ENCODE results near the gene HHEX.

The HHEX gene

GRCh38 chr10:92693534-92693893 lies 3.8 kb downstream of the HHEX start:
- no peak for DNase-seq

- DNase-seq, result no peak
Observed at GRCh38 chr10:92695679-92696605, 6.2 kb downstream of the HHEX start.

- no peak for DNase-seq
Observed at GRCh38 chr10:92696606-92697383, 7.0 kb downstream of the HHEX start.

GRCh38 chr10:92697663-92698511 lies 8.1 kb downstream of the HHEX start:
- no peak for DNase-seq

- DNase-seq, result no peak
Observed at GRCh38 chr10:92699193-92699517, 9.4 kb downstream of the HHEX start.

GRCh38 chr10:92699518-92700381 lies 10.0 kb downstream of the HHEX start:
- DNase-seq, result peak; percentile 61

- DNase-seq, result no peak
Observed at GRCh38 chr10:92702301-92702916, 12.7 kb downstream of the HHEX start.

- DNase-seq, result no peak
Observed at GRCh38 chr10:92712016-92712889, 22.5 kb downstream of the HHEX start.

- DNase-seq, result no peak
Observed at GRCh38 chr10:92714152-92714845, 24.5 kb downstream of the HHEX start.

- no peak for DNase-seq
Observed at GRCh38 chr10:92714872-92715271, 25.1 kb downstream of the HHEX start.

- no peak for DNase-seq
Observed at GRCh38 chr10:92719991-92720830, 30.5 kb downstream of the HHEX start.

- no peak for DNase-seq
Observed at GRCh38 chr10:92720831-92721165, 31.0 kb downstream of the HHEX start.

- DNase-seq, result no peak
Observed at GRCh38 chr10:92722349-92722748, 32.6 kb downstream of the HHEX start.

GRCh38 chr10:92727141-92727540 lies 37.4 kb downstream of the HHEX start:
- no peak for DNase-seq

- DNase-seq, result no peak
Observed at GRCh38 chr10:92727550-92727949, 37.8 kb downstream of the HHEX start.

GRCh38 chr10:92729886-92730285 lies 40.1 kb downstream of the HHEX start:
- no peak for DNase-seq

- DNase-seq, result no peak
Observed at GRCh38 chr10:92732958-92733357, 43.2 kb downstream of the HHEX start.

- no peak for DNase-seq
Observed at GRCh38 chr10:92734301-92734700, 44.5 kb downstream of the HHEX start.

- DNase-seq, result no peak
Observed at GRCh38 chr10:92735938-92736337, 46.2 kb downstream of the HHEX start.
